Loucy (cell line): ENCODE measurements around the gene TMEM161A.

Experiments
- H2AFZ ChIP-seq: fragments of 200-600 bp; sonication (generic); 2 replicates; pipeline ENCODE4 v1.6.0; 2016; ENCODE audit warnings: antibody characterized with exemption, mild to moderate bottlenecking, low read length, moderate library complexity
- H3F3A ChIP-seq: fragments of 200-600 bp; 2 replicates; pipeline ENCODE4 v1.6.0; 2016; ENCODE audit warnings: antibody characterized with exemption, low read depth, mild to moderate bottlenecking
- H3K27me3 ChIP-seq: fragments of 200-600 bp; sonication (generic); 2 replicates; pipeline ENCODE4 v1.6.1; 2014; ENCODE audit warnings: low read length, mild to moderate bottlenecking; ENCODE audit not compliant: insufficient read depth, poor library complexity, severe bottlenecking
- H3K36me3 ChIP-seq: fragments of 200-600 bp; sonication (generic); 2 replicates; pipeline ENCODE4 v1.6.1; 2016; ENCODE audit warnings: low read length; ENCODE audit not compliant: insufficient read depth
- H3K4me1 ChIP-seq: fragments of 200-600 bp; sonication (generic); 2 replicates; pipeline ENCODE4 v1.5.1; 2014; ENCODE audit warnings: low read length, mild to moderate bottlenecking; ENCODE audit not compliant: insufficient read depth, poor library complexity, severe bottlenecking
- H3K4me2 ChIP-seq: fragments of 200-600 bp; sonication (generic); 2 replicates; pipeline ENCODE4 v1.6.0; 2014; ENCODE audit warnings: antibody characterized with exemption, low read length, low read depth, mild to moderate bottlenecking; ENCODE audit not compliant: poor library complexity, severe bottlenecking
- H3K4me3 ChIP-seq: fragments of 200-600 bp; sonication (generic); 2 replicates; pipeline ENCODE4 v1.5.1; 2014; ENCODE audit warnings: low read length, mild to moderate bottlenecking, mixed read lengths; ENCODE audit not compliant: poor library complexity, severe bottlenecking
- H3K79me2 ChIP-seq: fragments of 200-600 bp; sonication (generic); 2 replicates; pipeline ENCODE4 v1.6.1; 2014; ENCODE audit warnings: low read length; ENCODE audit not compliant: insufficient read depth
- H3K9ac ChIP-seq: fragments of 200-600 bp; sonication (generic); 2 replicates; pipeline ENCODE4 v1.6.0; 2014; ENCODE audit warnings: mild to moderate bottlenecking, low read depth, low read length, moderate library complexity; ENCODE audit not compliant: poor library complexity, severe bottlenecking
- H3K9me2 ChIP-seq: fragments of 200-600 bp; sonication (generic); replicated peaks from 2 replicates; pipeline ENCODE4 v1.6.1; 2016; ENCODE audit warnings: low read depth, low read length, mixed read lengths
- H3K9me3 ChIP-seq: fragments of 200-600 bp; sonication (generic); 2 replicates; pipeline ENCODE4 v1.6.1; 2014; ENCODE audit warnings: mild to moderate bottlenecking, antibody characterized with exemption, low read length, low read depth; ENCODE audit not compliant: insufficient read depth
- H4K20me1 ChIP-seq: fragments of 200-600 bp; sonication (generic); 2 replicates; pipeline ENCODE4 v1.6.0; 2014; ENCODE audit warnings: antibody characterized with exemption, low read length, mild to moderate bottlenecking; ENCODE audit not compliant: insufficient read depth, poor library complexity, severe bottlenecking
- CTCF ChIP-seq: fragments of 200-600 bp; sonication (generic); conservative IDR thresholded peaks from 2 replicates; pipeline ENCODE4 v1.5.1; 2014; ENCODE audit warnings: mild to moderate bottlenecking, antibody characterized with exemption, low read length
- EZH2phosphoT487 ChIP-seq: fragments of 200-600 bp; IDR thresholded peaks from 2 replicates; pipeline ENCODE4 v1.6.1; 2018; ENCODE audit warnings: antibody characterized with exemption, mild to moderate bottlenecking, moderate library complexity, borderline replicate concordance

The TMEM161A gene

GRCh38 chr19:19115954-19116353 lies 22.3 kb downstream of the TMEM161A start:
- Histone ChIP-seq H3K79me2 (no peaks in the 10 kb centered on the region), H3K4me2 (no peak overlapping the region), H3K9me2 (no peaks in the 10 kb centered on the region), H2AFZ (no peak overlapping the region), H3K4me1 (peaks cover 8% of the 10 kb centered on the region), H3F3A (no peaks in the 10 kb centered on the region), H3K9ac (no peak overlapping the region), H3K9me3 (no peaks in the 10 kb centered on the region), H4K20me1 (no peaks in the 10 kb centered on the region), H3K27me3 (no peaks in the 10 kb centered on the region), H3K36me3 (no peaks in the 10 kb centered on the region), H3K4me3 (no peak overlapping the region)
- TF ChIP-seq CTCF (peak; percentile 83), EZH2phosphoT487 (no peak)

GRCh38 chr19:19113040-19113626 lies 25.1 kb downstream of the TMEM161A start:
- Histone ChIP-seq H3K9ac (no peak overlapping the region), H3K4me3 (no peak overlapping the region), H3K36me3 (no peaks in the 10 kb centered on the region), H3F3A (no peaks in the 10 kb centered on the region), H3K9me2 (no peaks in the 10 kb centered on the region), H2AFZ (no peak overlapping the region), H3K4me2 (no peak overlapping the region), H3K4me1 (peaks cover 8% of the 10 kb centered on the region), H3K79me2 (no peaks in the 10 kb centered on the region), H3K9me3 (no peaks in the 10 kb centered on the region), H4K20me1 (no peaks in the 10 kb centered on the region), H3K27me3 (no peaks in the 10 kb centered on the region)
- TF ChIP-seq CTCF, result peak; percentile 57
- no peak for TF ChIP-seq EZH2phosphoT487

GRCh38 chr19:19111967-19112580 lies 26.2 kb downstream of the TMEM161A start:
- Histone ChIP-seq H3K4me2 (no peak overlapping the region), H3K9me2 (no peaks in the 10 kb centered on the region), H3K79me2 (no peaks in the 10 kb centered on the region), H4K20me1 (no peaks in the 10 kb centered on the region), H3F3A (no peaks in the 10 kb centered on the region), H3K4me1 (peaks cover 8% of the 10 kb centered on the region), H3K4me3 (no peak overlapping the region), H3K27me3 (no peaks in the 10 kb centered on the region), H3K36me3 (no peaks in the 10 kb centered on the region; the same call in 1 of the 2 replicates), H3K9me3 (no peaks in the 10 kb centered on the region), H2AFZ (no peak overlapping the region), H3K9ac (no peak overlapping the region)
- no peak for TF ChIP-seq CTCF
- TF ChIP-seq EZH2phosphoT487, result no peak
